ENCODE data around the gene DISC1. TPM values are rescaled to one million over a fixed set of nuclear protein-coding genes. Genes with fewer than 3 reads are reported as not detected.
"Not testable (repeated sequence)": the region's sequence is repeated elsewhere in the genome, so short reads cannot be mapped to it uniquely, and the experiment has no call there.

The DISC1 gene
- total and polyA plus RNA-seq, 2 experiments from 2014 or later = 0.43 to 1.2 TPM

- H3K36me3 ChIP-seq (ENCODE audit: low read depth) = no peaks in the 10 kb centered on the region
- H3K27me3 ChIP-seq (replicated peaks; ENCODE audit: insufficient read depth) = no peaks in the 10 kb centered on the region
- no peak for DNase-seq
- TF ChIP-seq EZH2 (IDR thresholded peaks at IDR 0.05; ENCODE audit: insufficient read depth, poor library complexity, severe bottlenecking) (no peak), EZH2phosphoT487 (IDR thresholded peaks at IDR 0.05; ENCODE audit: insufficient read depth, low read depth) (no peak)
- H3K4me2 ChIP-seq (ENCODE audit: unreplicated experiment) = no peak overlapping the region
- no peaks in the 10 kb centered on the region for H3F3A ChIP-seq (ENCODE audit: insufficient read depth)
- H3K79me2 ChIP-seq (ENCODE audit: insufficient read depth) = no peaks in the 10 kb centered on the region
- no peak overlapping the region for H2AFZ ChIP-seq
- in situ Hi-C loops (cut with MboI) = no loop called here
- no peak overlapping the region for H3K9ac ChIP-seq
- H3K9me3 ChIP-seq (ENCODE audit: low read depth) = no peaks in the 10 kb centered on the region
- 55 to 57% methylated on average over 3 of the region's 3 CpGs for WGBS, 2 experiments (ENCODE audit: low coverage in 1 of 2, low lambda C conversion rate in 2 of 2, missing lambda C conversion rate in 2 of 2)
- no peaks in the 10 kb centered on the region for H4K20me1 ChIP-seq (ENCODE audit: insufficient read depth)
- H3K27ac ChIP-seq = no peak overlapping the region
- H3K9me2 ChIP-seq (ENCODE audit: insufficient read depth) = no peaks in the 10 kb centered on the region
- no peak overlapping the region for H3K4me3 ChIP-seq
- H3K4me1 ChIP-seq (ENCODE audit: insufficient read depth) = no peaks in the 10 kb centered on the region
Measured at GRCh38 chr1:231667896-231668506, 41.4 kb downstream of the DISC1 start.

GRCh38 chr1:231668826-231669225 is 42.2 kb downstream of the DISC1 start:
- no peaks in the 10 kb centered on the region for H3K27me3 ChIP-seq (replicated peaks; ENCODE audit: insufficient read depth)
- no peak overlapping the region for H2AFZ ChIP-seq
- H3K4me1 ChIP-seq (ENCODE audit: insufficient read depth) = no peaks in the 10 kb centered on the region
- H3K27ac ChIP-seq = no peak overlapping the region
- no peaks in the 10 kb centered on the region for H4K20me1 ChIP-seq (ENCODE audit: insufficient read depth)
- H3K4me3 ChIP-seq = no peak overlapping the region
- no peaks in the 10 kb centered on the region for H3F3A ChIP-seq (ENCODE audit: insufficient read depth)
- no peak overlapping the region for H3K9ac ChIP-seq
- no peaks in the 10 kb centered on the region for H3K9me3 ChIP-seq (ENCODE audit: low read depth)
- H3K9me2 ChIP-seq (ENCODE audit: insufficient read depth) = no peaks in the 10 kb centered on the region
- no peak for DNase-seq
- in situ Hi-C loops (cut with MboI) = no loop called here
- H3K79me2 ChIP-seq (ENCODE audit: insufficient read depth) = no peaks in the 10 kb centered on the region
- TF ChIP-seq EZH2phosphoT487 (IDR thresholded peaks at IDR 0.05; ENCODE audit: insufficient read depth, low read depth) (no peak), EZH2 (IDR thresholded peaks at IDR 0.05; ENCODE audit: insufficient read depth, poor library complexity, severe bottlenecking) (no peak)
- no peak overlapping the region for H3K4me2 ChIP-seq (ENCODE audit: unreplicated experiment)
- no peaks in the 10 kb centered on the region for H3K36me3 ChIP-seq (ENCODE audit: low read depth)

GRCh38 chr1:231669864-231670621 is 43.5 kb downstream of the DISC1 start:
- H3K4me1 ChIP-seq (ENCODE audit: insufficient read depth); H3K27me3 ChIP-seq (replicated peaks; ENCODE audit: insufficient read depth); H3K36me3 ChIP-seq (ENCODE audit: low read depth); H4K20me1 ChIP-seq (ENCODE audit: insufficient read depth); H3K4me3 ChIP-seq; H2AFZ ChIP-seq; DNase-seq; H3K79me2 ChIP-seq (ENCODE audit: insufficient read depth); H3K4me2 ChIP-seq (ENCODE audit: unreplicated experiment); H3K9me2 ChIP-seq (ENCODE audit: insufficient read depth); in situ Hi-C loops (cut with MboI); H3K9ac ChIP-seq; H3F3A ChIP-seq (ENCODE audit: insufficient read depth); H3K27ac ChIP-seq; H3K9me3 ChIP-seq (ENCODE audit: low read depth): not testable (repeated sequence)
- WGBS, 2 experiments (ENCODE audit: low coverage in 1 of 2, low lambda C conversion rate in 2 of 2, missing lambda C conversion rate in 2 of 2) = 66 to 72% methylated on average over 4 of the region's 4 CpGs

- no peaks in the 10 kb centered on the region for H3K27me3 ChIP-seq (replicated peaks; ENCODE audit: insufficient read depth)
- H3K79me2 ChIP-seq (ENCODE audit: insufficient read depth) = no peaks in the 10 kb centered on the region
- H3K9me3 ChIP-seq (ENCODE audit: low read depth) = no peaks in the 10 kb centered on the region
- H3K9me2 ChIP-seq (ENCODE audit: insufficient read depth) = no peaks in the 10 kb centered on the region
- in situ Hi-C loops (cut with MboI) = no loop called here
- H3K4me3 ChIP-seq = no peak overlapping the region
- no peak overlapping the region for H3K27ac ChIP-seq
- no peak overlapping the region for H2AFZ ChIP-seq
- H3K9ac ChIP-seq = no peak overlapping the region
- H4K20me1 ChIP-seq (ENCODE audit: insufficient read depth) = no peaks in the 10 kb centered on the region
- H3K4me2 ChIP-seq (ENCODE audit: unreplicated experiment) = no peak overlapping the region
- 7 to 16% methylated on average over 1 of the region's 1 CpG for WGBS, 2 experiments (ENCODE audit: low coverage in 1 of 2, low lambda C conversion rate in 2 of 2, missing lambda C conversion rate in 2 of 2)
- no peaks in the 10 kb centered on the region for H3K4me1 ChIP-seq (ENCODE audit: insufficient read depth)
- no peaks in the 10 kb centered on the region for H3K36me3 ChIP-seq (ENCODE audit: low read depth)
- H3F3A ChIP-seq (ENCODE audit: insufficient read depth) = no peaks in the 10 kb centered on the region
- DNase-seq = no peak
- no peak for TF ChIP-seq EZH2 (IDR thresholded peaks at IDR 0.05; ENCODE audit: insufficient read depth, poor library complexity, severe bottlenecking)
Measured at GRCh38 chr1:231670755-231671154, 44.2 kb downstream of the DISC1 start.

All from GM23248 (cell line).